ENCODE data around the gene HIC2. TPM values are rescaled to one million over a fixed set of nuclear protein-coding genes. Genes with fewer than 3 reads are reported as not detected.
"Not testable (repeated sequence)": the region's sequence is repeated elsewhere in the genome, so short reads cannot be mapped to it uniquely, and the experiment has no call there.

Gene HIC2
- total RNA-seq, 1 experiment from 2014 or later, result 18.5 TPM

DNA sequence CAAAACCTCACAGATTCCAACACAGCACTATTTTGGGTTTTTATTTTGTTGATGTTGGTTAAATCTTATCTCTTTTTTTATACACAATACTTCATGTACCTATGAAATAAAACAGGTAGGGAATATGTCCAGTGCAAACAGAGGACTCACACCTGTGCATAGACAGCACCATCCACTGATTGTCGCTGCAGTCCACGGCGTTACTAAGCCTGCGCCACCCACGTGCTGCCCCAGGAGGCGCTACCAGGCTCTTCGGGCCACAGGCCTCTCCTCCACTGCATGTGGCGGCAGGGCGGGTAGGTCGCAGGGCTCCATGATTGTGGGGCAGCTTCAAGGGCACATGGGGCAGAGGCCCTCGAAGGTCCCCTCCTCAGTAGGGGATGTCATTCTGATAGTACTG is 55.8 kb downstream of the HIC2 start:
- DNase-seq (ENCODE audit: low spot score); in situ Hi-C loops (cut with HindIII; ENCODE audit: low sequenced_read_pairs): not testable (repeated sequence)

- in situ Hi-C loops (cut with HindIII; ENCODE audit: low sequenced_read_pairs); DNase-seq (ENCODE audit: low spot score): not testable (repeated sequence)
Observed at GRCh38 chr22:21473664-21474063, 56.5 kb downstream of the HIC2 start.

GRCh38 chr22:21484039-21484438 is 66.9 kb downstream of the HIC2 start:
- DNase-seq (ENCODE audit: low spot score); in situ Hi-C loops (cut with HindIII; ENCODE audit: low sequenced_read_pairs): not testable (repeated sequence)

GRCh38 chr22:21487723-21488122 is 70.6 kb downstream of the HIC2 start:
- DNase-seq (ENCODE audit: low spot score); in situ Hi-C loops (cut with HindIII; ENCODE audit: low sequenced_read_pairs): not testable (repeated sequence)

DNA sequence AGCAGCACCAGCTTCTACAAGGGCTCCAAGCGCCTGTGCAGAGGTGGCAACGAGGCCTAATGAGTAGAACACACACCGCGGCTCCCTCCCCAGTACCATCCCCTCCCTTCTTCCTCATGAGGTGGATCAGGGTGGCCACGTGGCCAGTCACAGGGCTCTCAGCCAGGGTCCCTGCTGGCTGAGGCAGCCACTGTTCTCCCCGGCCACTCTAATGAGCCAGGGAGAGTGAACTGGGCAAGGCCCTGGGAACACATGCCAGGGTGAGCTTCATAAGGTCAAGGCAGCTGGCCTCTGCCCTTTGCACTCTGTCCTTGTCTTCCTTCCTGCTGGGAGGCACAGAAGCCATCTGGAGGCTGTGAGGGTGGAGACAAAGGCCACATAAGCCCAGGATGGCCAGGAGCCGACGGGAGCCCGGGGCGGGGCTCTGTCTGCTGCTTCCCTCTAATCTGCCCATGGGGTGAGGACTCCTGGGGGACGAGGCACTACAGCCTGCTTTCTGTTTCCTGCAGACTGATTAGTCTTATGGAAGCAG is 72.0 kb downstream of the HIC2 start:
- in situ Hi-C loops (cut with HindIII; ENCODE audit: low sequenced_read_pairs); DNase-seq (ENCODE audit: low spot score): not testable (repeated sequence)

GRCh38 chr22:21490556-21490955 is 73.4 kb downstream of the HIC2 start:
- in situ Hi-C loops (cut with HindIII; ENCODE audit: low sequenced_read_pairs); DNase-seq (ENCODE audit: low spot score): not testable (repeated sequence)

- DNase-seq (ENCODE audit: low spot score); in situ Hi-C loops (cut with HindIII; ENCODE audit: low sequenced_read_pairs): not testable (repeated sequence)
Observed at GRCh38 chr22:21492271-21492670, 75.1 kb downstream of the HIC2 start.

DNA sequence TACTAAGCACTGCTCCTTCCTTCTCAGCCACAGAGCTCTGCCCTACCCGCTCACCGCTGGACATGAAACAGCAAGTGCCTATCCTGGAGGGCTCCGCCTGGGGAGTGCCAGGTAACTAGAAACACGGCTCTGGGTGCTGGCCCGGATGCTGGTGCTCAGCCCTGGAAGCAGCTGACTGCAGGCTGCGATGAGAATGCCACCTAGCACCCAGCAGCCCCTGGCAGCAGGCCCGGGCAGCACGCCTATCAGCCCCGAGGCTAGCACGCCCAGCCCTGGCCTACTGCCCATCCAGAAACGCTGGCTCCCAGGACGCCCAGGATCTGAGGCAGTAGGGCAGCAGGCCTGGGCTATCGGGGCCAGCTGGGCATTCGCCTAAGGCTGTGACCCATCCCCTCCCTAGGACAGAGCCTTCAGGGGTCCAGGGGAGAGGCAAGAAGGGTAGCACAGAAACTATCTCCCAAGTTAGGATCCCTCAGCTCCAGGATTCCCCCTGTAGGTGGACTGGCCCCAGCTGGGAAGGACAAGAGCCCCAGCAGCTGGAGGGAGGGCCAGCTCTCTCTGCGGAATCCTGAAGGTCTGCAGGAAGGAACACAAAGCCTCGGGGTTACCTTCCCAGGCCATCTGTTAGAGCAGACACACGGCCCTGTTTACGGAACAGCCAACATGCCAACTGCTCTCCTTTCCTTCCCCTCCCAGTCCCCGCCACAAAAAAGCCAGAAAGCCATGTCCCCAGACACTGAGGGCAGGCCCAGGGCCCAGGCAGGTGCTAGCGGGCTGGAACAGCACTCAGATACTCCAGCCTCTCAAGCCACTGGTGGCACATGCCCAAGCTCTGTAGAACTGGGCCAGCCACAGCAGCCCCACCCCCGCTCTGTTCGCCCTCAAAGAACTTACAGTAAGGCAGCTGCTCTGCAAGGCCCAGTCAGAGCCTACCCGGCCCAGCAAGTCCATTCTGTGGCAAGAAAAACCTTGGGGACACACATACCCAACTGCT is 76.9 kb downstream of the HIC2 start:
- DNase-seq (ENCODE audit: low spot score); in situ Hi-C loops (cut with HindIII; ENCODE audit: low sequenced_read_pairs): not testable (repeated sequence)

- DNase-seq (ENCODE audit: low spot score); in situ Hi-C loops (cut with HindIII; ENCODE audit: low sequenced_read_pairs): not testable (repeated sequence)
Observed at GRCh38 chr22:21497984-21498383, 80.8 kb downstream of the HIC2 start.

DNA sequence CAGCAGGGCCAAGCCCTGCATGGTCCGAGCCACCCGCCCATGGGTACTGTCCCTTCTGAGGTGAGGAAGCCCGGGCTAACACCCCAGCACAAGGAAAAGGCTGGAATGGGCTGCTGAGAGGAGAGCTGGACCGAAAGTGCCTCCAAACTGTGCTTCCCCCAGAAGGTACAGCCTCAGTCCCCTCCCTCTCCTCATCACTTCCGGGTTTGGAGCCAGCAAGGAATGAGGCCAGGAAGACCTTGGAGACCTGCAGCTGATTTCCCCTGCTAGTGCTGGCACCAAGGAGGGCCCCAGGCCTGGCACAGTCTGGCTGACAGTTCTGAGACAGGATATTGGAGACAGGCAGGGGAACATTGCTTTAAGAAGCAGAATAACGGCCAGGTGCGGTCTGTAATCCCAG is 81.3 kb downstream of the HIC2 start:
- DNase-seq (ENCODE audit: low spot score); in situ Hi-C loops (cut with HindIII; ENCODE audit: low sequenced_read_pairs): not testable (repeated sequence)

DNA sequence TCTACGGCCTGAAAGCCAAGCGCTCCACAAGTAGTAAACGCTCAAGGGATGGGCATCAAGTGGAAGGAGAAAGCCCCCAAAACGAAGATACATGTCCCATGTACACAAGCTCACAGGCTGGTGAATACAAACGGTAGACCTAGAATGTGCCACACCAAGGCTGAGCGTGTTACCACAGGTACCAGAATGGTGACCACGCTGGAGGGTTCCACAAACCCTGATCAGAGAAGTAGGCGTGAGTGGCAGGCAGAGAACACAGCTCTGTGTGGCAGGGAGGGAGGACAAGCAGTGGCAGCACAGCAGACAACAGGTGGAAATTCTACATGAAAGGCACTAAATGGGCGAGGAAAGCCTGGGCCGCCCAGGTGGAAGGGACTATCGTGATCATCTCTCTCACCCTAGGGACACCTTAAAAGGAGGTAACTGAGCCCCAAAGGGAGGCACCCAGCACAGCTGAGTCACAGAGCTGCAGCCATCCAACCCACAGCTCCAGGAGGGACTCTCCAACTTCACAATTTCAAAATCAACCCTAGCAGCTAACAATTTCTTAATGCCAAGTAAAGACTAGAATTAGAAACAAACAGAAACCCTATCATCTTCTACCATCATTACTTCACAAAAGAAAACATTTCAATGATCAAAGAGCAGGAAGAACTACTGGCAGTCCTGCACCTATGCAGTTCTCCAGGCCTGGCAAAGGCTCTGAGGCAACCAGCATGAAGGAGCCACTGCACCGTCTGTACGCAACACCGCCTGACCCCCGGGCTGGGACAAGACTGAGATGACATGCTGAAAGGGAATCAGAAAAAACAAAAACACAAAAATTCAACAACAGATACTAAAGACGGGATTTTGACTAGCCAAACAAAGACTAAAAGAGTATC is 82.7 kb downstream of the HIC2 start:
- in situ Hi-C loops (cut with HindIII; ENCODE audit: low sequenced_read_pairs), result not testable (repeated sequence)

More for the DNA sequence above, 82.7 kb downstream of the HIC2 start:
- DNase-seq (ENCODE audit: low spot score), result not testable (repeated sequence)

Other genes starting within 250 kb of the HIC2 start
- gene RIMBP3B, start 33.6 kb upstream of the HIC2 start, total RNA-seq (2014; rRNA removed; shearing (Covaris generic)), result 0.25 and 0.34 TPM in 2 replicates
- 2.0 and 13.5 TPM in 2 replicates for gene TMEM191C, start 50.0 kb downstream of the HIC2 start, total RNA-seq (2014; rRNA removed; shearing (Covaris generic))
- 0.47 and 0.49 TPM in 2 replicates for gene RIMBP3C, start 134.1 kb downstream of the HIC2 start, total RNA-seq (2014; rRNA removed; shearing (Covaris generic))
- 46.6 and 58.0 TPM in 2 replicates for gene UBE2L3, start 150.3 kb downstream of the HIC2 start, total RNA-seq (2014; rRNA removed; shearing (Covaris generic))
- gene YDJC, start 212.7 kb downstream of the HIC2 start, total RNA-seq (2014; rRNA removed; shearing (Covaris generic)), result 71.7 and 80.6 TPM in 2 replicates
- not detected in 2 replicates for gene CCDC116, start 215.4 kb downstream of the HIC2 start, total RNA-seq (2014; rRNA removed; shearing (Covaris generic))
- gene SDF2L1, start 224.9 kb downstream of the HIC2 start, total RNA-seq (2014; rRNA removed; shearing (Covaris generic)), result 39.7 and 49.4 TPM in 2 replicates
- gene PPIL2, start 248.6 kb downstream of the HIC2 start, total RNA-seq (2014; rRNA removed; shearing (Covaris generic)), result 20.5 and 24.0 TPM in 2 replicates

Measured in G401 (cell line).